HUES6 (cell line): ENCODE data around the gene FAM50B.

Source experiments
- H3K27ac ChIP-seq: 2 replicates; pipeline ENCODE4 v1.7.0; 2013; ENCODE audit warnings: low read depth, mild to moderate bottlenecking, low read length, inconsistent platforms
- H3K27me3 ChIP-seq: 2 replicates; pipeline ENCODE4 v1.6.1; 2013; ENCODE audit warnings: low read length; ENCODE audit not compliant: control insufficient read depth, insufficient read depth
- H3K36me3 ChIP-seq: 2 replicates; pipeline ENCODE4 v1.6.1; 2013; ENCODE audit warnings: low read length; ENCODE audit not compliant: control insufficient read depth, insufficient read depth
- H3K4me1 ChIP-seq: 2 replicates; pipeline ENCODE4 v1.6.1; 2013; ENCODE audit warnings: low read length; ENCODE audit not compliant: control insufficient read depth, insufficient read depth
- H3K4me3 ChIP-seq: 2 replicates; pipeline ENCODE4 v1.5.1; 2013; ENCODE audit warnings: low read depth, low read length
- H3K9ac ChIP-seq: one replicate; pipeline ENCODE4 v1.6.1; 2013; ENCODE audit warnings: mild to moderate bottlenecking, low read length
- H3K9me3 ChIP-seq: 2 replicates; pipeline ENCODE4 v1.6.1; 2013; ENCODE audit warnings: low read depth, low read length; ENCODE audit not compliant: control insufficient read depth, insufficient read depth

The FAM50B gene

DNA sequence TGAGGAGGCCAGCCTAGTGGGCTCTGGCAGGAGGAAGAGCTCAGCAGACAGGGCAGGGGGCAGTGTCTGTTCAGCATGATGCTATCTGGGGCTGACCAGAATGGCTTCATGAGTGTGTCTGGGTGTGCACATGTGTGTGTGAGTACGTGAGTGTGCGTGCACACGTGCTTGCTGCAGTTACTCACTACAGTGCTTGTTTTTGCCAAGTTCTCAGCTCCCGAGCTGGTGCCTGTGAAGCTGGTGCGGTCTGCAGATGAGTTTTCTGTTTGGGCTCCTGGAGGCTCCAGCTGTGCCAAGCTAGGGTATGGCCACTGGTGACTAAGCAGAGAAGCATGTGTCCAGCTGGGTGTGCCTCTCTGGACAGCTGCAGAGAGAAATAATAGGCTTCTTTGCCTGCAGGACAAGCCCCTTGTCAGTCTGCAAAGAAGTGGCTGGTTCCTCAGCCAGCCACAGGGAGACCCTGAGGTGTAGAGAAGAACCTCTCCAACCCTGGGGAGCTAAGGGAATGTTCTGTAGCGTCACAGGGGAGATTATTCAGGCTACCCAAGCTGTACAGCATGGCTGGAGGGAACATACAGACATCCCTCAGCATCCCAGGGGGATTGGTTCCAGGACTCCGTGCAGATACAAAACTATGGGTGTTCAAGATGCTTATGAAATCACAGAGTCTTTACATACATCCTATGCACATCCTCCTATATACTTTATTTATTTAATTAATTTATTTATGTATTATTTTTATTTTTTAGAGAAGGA, 40.2 kb upstream of the FAM50B start:
- Histone ChIP-seq H3K27me3 (no peaks in the 10 kb centered on the region), H3K27ac (no peak overlapping the region), H3K4me1 (peaks cover 13% of the 10 kb centered on the region; the same call in 1 of the 2 replicates), H3K9ac (no peak overlapping the region), H3K9me3 (no peaks in the 10 kb centered on the region), H3K36me3 (no peaks in the 10 kb centered on the region), H3K4me3 (no peak overlapping the region)

DNA sequence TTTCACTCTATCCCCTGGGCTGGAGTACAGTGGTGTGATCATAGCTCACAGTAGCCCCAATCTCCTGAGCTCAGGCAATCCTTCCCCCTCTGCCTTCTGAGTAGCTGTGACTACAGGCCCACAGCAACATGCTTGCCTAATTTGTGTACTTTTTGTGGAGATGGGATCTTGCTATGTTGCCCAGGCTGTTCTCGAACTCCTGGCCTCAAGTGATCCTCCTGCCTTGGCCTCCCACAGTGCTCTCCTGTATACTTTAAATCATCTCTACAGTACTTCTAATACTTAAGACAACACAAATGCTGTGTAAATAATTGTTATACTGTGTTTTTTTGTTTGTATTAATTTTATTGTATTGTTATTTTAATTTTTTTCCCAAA, 39.7 kb upstream of the FAM50B start:
- H3K27ac ChIP-seq = no peak overlapping the region

GRCh38 chr6:3809982-3810381, 39.2 kb upstream of the FAM50B start:
- Histone ChIP-seq H3K27ac (no peak overlapping the region), H3K9me3 (no peaks in the 10 kb centered on the region), H3K27me3 (no peaks in the 10 kb centered on the region), H3K4me1 (peaks cover 13% of the 10 kb centered on the region; the same call in 1 of the 2 replicates), H3K9ac (no peak overlapping the region), H3K36me3 (no peaks in the 10 kb centered on the region), H3K4me3 (no peak overlapping the region)

More for the DNA sequence above, 39.7 kb upstream of the FAM50B start:
- peaks cover 13% of the 10 kb centered on the region; the same call in 1 of the 2 replicates for H3K4me1 ChIP-seq
- H3K9ac ChIP-seq = no peak overlapping the region
- H3K27me3 ChIP-seq = no peaks in the 10 kb centered on the region
- no peaks in the 10 kb centered on the region for H3K36me3 ChIP-seq
- no peaks in the 10 kb centered on the region for H3K9me3 ChIP-seq
- H3K4me3 ChIP-seq = no peak overlapping the region

DNA sequence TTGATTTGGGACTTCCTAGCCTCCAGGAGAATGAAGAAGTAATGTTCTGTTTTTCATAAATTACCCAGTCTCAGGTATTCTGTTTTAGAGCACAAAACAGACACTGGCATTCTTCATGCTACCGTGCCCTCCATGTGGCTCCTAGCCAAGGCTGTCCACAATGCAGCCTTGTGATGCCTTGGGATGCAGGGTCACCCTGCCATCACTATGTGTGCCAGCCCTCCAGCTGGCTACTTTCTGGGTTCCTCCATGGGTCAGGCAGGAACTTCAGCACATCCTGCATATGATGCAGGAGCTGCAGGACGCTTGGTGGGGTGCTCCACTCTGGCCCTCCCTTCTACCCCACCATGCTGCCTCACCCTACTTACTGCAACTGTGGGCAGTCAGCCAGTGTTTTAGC, 38.0 kb upstream of the FAM50B start:
- peaks cover 13% of the 10 kb centered on the region; the same call in 1 of the 2 replicates for H3K4me1 ChIP-seq
- no peaks in the 10 kb centered on the region for H3K27me3 ChIP-seq
- no peak overlapping the region for H3K4me3 ChIP-seq
- no peaks in the 10 kb centered on the region for H3K9me3 ChIP-seq
- no peaks in the 10 kb centered on the region for H3K36me3 ChIP-seq
- H3K27ac ChIP-seq = no peak overlapping the region
- no peak overlapping the region for H3K9ac ChIP-seq

DNA sequence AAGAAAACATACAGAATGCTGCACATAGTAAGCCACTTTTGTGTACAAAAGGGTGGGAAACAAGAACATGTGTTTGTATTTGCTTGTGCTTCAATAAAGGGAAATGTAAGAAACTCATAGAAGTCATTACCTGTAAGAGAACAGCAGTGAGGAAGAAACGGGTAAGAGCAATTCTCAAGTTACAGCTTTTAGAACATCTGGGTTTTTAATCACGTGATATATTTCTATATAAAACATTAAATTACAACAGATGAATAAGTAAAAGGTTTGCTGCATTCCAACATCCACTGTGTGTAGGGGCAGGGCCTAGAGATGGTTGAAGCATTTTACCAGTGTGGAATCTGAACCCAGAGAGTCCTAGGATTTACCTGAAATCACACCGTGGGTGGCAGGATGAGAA, 36.6 kb upstream of the FAM50B start:
- no peaks in the 10 kb centered on the region for H3K36me3 ChIP-seq
- H3K27me3 ChIP-seq = no peaks in the 10 kb centered on the region
- H3K9ac ChIP-seq = no peak overlapping the region
- peaks cover 14% of the 10 kb centered on the region for H3K4me1 ChIP-seq
- H3K27ac ChIP-seq = no peak overlapping the region
- no peak overlapping the region for H3K4me3 ChIP-seq
- H3K9me3 ChIP-seq = no peaks in the 10 kb centered on the region

DNA sequence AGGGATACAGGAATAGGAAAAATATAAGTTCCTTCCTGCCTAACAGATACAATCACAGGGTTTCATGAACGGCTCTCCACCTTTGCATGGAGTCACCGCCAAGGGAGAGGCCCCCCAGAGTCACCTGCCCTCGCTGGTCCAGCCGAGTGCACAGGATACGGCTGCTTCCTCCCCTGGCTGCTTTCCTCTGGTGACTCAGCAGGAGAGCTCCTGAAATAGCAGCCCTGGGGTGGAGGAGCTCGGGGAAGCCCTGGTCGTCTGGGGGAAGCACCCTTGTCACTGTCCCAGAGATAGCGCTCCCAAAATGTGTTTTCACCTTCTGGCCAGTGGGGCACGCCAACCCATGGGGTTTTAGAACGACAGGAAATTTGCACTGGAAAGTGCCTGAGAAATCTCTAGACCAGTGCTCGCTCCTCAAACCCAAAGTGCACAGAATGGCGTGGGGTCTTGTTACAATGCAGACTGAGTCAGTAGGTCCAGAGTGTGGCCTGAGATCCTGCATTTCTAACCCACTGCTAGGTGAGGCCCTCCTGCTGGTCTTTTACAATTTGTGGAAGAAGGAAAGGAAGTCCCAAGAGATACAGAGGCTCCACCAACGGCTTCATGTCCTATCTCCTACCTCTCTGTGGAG, 35.9 kb upstream of the FAM50B start:
- Histone ChIP-seq H3K9ac (no peak overlapping the region), H3K4me3 (no peak overlapping the region), H3K4me1 (peaks cover 16% of the 10 kb centered on the region), H3K9me3 (no peaks in the 10 kb centered on the region), H3K27ac (no peak overlapping the region), H3K36me3 (no peaks in the 10 kb centered on the region), H3K27me3 (no peaks in the 10 kb centered on the region)

DNA sequence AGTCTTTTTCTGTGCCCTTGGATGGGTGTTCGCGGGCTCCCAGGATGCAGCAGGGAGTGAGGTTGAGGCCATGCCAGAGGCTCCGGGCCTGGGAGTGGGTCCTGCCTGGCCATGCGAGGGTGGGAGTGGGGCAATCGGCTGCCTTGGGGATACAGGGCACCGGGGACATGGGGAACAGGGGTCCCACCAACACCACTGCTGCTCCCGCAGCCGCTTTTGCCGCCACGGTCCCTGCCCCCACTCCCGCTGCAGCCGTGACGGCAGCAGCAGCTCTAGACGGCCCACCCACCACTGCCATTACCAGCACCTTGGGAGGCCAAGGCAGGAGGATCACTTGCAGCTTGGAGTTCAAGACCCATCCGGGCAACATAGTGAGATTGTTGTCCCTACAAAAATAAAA, 35.3 kb upstream of the FAM50B start:
- Histone ChIP-seq H3K9me3 (no peaks in the 10 kb centered on the region), H3K9ac (no peak overlapping the region), H3K27me3 (no peaks in the 10 kb centered on the region), H3K4me3 (no peak overlapping the region), H3K36me3 (no peaks in the 10 kb centered on the region), H3K4me1 (peaks cover 13% of the 10 kb centered on the region), H3K27ac (no peak overlapping the region)

DNA sequence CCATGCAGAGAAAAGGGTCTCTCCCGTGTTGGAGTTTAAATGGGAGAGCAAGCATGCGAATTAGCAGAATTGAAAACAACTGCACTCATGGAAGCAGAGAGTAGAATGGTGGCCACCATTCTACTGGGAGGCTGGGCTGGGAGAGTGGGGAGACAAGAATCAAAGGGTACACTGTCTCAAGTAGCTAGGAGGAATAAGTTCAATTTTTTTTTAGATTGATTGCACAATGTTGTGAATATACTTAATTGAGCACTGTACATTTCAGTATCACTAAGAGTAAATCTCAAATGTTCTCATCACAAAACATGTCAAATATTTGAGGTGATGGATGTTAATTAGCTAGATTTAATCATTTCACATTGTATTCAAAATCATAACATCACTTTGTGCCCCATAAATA, 34.6 kb upstream of the FAM50B start:
- no peaks in the 10 kb centered on the region for H3K36me3 ChIP-seq
- H3K27ac ChIP-seq = no peak overlapping the region
- peaks cover 13% of the 10 kb centered on the region for H3K4me1 ChIP-seq
- no peaks in the 10 kb centered on the region for H3K9me3 ChIP-seq
- no peak overlapping the region for H3K4me3 ChIP-seq
- no peak overlapping the region for H3K9ac ChIP-seq
- no peaks in the 10 kb centered on the region for H3K27me3 ChIP-seq

DNA sequence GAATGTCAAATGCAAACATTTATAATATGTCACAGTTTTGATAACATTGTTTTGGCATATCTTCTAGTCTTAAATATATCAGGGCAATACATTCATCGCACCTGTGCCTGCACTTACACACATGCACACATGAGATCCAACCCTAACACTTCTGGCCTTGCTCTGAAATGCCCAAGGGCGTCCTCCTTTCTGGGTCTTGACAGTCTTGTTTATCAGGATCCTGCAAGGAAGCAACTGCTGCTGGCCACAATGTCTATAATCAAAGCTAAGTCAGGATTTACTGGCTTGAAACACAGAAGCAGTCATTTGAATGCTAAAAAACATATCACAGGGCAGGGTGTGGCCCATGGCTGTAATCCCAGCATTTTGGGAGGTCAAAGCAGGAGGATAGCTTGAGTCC, 32.9 kb upstream of the FAM50B start:
- Histone ChIP-seq H3K4me1 (peaks cover 23% of the 10 kb centered on the region), H3K9ac (no peak overlapping the region), H3K27me3 (no peaks in the 10 kb centered on the region), H3K9me3 (no peaks in the 10 kb centered on the region), H3K27ac (no peak overlapping the region), H3K36me3 (no peaks in the 10 kb centered on the region), H3K4me3 (no peak overlapping the region)

- Histone ChIP-seq H3K4me1 (peaks cover 19% of the 10 kb centered on the region), H3K27me3 (no peaks in the 10 kb centered on the region), H3K27ac (no peak overlapping the region), H3K9ac (no peak overlapping the region), H3K4me3 (no peak overlapping the region), H3K9me3 (no peaks in the 10 kb centered on the region), H3K36me3 (no peaks in the 10 kb centered on the region)
These were observed 29.7 kb upstream of the FAM50B start for GRCh38 chr6:3819161-3820110.

GRCh38 chr6:3820563-3820962, 28.6 kb upstream of the FAM50B start:
- Histone ChIP-seq H3K36me3 (no peaks in the 10 kb centered on the region), H3K4me3 (no peak overlapping the region), H3K27ac (no peak overlapping the region), H3K4me1 (peaks cover 24% of the 10 kb centered on the region), H3K9me3 (no peaks in the 10 kb centered on the region), H3K9ac (no peak overlapping the region), H3K27me3 (no peaks in the 10 kb centered on the region)
